GM18873 (cell line): ENCODE data around the gene CALM1.

ENCODE experiments used
- ATAC-seq: cut with Tn5 transposase; IDR thresholded peaks from one replicate; pipeline ENCODE4 v1.9.1; 2021; ENCODE audit warnings: mild to moderate bottlenecking, moderate library complexity, moderate number of reproducible peaks; ENCODE audit not compliant: unreplicated experiment, low FRiP score

CALM1 gene

GRCh38 chr14:90440021-90440451, 43.2 kb downstream of the CALM1 start:
- no peak for ATAC-seq

GRCh38 chr14:90440592-90440991, 43.8 kb downstream of the CALM1 start:
- no peak for ATAC-seq

GRCh38 chr14:90442388-90442787, 45.6 kb downstream of the CALM1 start:
- no peak for ATAC-seq

DNA sequence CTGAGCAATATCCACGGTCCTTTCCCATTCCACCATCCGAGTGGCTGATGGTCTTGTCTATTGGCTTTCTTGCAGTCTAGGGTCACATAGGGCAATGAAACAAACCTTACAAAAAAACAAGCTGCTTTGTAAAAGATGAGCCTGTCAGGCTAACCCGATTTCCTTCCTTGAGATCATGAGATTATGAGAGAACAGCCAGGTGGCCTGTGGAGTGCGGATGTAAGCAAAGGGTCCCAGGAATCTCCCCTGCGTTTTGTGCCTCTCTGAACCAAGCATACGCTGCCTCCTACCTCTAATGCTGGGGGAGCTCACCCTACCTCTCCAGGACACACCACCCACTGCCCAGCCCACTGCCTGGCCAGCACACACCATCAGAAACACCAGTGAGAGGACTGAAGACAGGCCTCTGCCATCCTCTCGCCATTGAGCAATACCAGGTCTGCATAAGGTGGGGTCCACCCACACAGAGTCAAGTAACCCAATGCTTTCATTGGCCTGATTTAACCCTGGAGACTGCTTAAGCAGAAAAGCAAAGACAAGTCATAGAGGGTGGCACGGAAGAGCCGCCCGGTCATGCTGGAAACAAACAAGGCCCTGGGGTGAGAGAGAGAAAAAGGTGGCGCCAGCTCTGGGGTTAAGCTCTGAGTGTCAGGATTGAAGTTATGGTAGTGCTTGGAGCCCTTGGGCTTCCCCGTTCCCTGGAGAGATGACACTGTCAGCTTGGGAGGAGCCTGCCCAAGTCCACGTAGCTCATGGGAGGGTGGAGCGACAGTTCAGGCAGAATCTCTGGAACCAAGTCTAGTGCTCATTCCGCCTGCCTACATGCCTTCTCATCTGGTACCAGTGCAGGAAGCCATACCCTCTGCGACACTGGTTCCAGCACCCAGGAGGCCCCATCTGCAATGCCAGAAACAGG, 46.6 kb downstream of the CALM1 start:
- ATAC-seq = no peak

DNA sequence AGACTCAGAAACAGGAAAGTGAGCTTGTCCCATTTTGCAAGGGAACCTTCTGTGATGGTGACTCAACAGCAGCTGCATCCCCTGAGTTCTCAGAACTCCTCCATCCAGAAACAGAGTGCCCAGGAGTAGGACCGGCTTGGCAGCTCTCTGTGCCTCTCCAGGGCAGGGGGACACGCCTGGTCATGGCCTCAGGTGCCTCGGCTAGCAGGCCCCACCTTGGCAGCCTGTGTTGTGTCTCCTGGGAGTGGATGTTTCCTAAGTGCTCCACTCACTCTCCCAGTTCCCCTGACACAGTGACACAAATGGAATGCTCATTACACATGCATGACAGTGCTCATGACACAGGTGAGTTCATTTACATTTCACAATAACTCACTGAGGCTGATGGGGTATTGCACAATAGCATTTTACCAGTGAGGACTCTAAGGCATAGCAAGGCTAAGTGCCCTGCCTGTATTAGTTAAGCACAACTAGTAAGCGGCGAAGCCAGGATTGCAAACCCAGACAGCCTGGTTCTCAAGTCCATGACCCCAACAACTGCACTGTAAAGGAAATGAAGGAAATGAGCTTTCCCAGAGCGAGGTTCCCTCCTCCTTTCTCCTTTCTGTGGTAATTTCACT, 47.4 kb downstream of the CALM1 start:
- ATAC-seq = no peak

DNA sequence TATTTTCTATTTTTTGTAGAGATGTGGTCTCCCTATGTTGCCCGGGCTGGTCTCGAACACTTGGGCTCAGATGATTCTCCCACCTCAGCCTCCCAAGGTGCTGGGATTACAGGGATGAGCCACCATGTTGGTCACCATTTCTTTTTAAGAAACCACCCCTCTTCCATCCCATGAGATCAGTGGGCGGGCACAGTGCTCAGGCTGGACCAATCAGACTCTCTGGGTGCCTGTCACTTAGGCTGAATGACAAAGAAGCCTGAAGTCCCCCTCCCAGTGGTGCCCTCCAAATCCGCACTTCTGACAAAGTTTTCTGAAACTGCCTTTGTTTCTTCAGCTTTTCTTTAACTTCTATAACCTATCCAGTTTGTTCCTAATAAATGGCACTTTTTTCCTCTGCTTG, 48.2 kb downstream of the CALM1 start:
- no peak for ATAC-seq

GRCh38 chr14:90446405-90446804, 49.6 kb downstream of the CALM1 start:
- no peak for ATAC-seq

- ATAC-seq = no peak
These were observed 51.1 kb downstream of the CALM1 start for GRCh38 chr14:90447720-90448497.

GRCh38 chr14:90449411-90449810, 52.6 kb downstream of the CALM1 start:
- ATAC-seq = no peak

- ATAC-seq = no peak
These were observed 53.3 kb downstream of the CALM1 start for GRCh38 chr14:90450151-90450550.

DNA sequence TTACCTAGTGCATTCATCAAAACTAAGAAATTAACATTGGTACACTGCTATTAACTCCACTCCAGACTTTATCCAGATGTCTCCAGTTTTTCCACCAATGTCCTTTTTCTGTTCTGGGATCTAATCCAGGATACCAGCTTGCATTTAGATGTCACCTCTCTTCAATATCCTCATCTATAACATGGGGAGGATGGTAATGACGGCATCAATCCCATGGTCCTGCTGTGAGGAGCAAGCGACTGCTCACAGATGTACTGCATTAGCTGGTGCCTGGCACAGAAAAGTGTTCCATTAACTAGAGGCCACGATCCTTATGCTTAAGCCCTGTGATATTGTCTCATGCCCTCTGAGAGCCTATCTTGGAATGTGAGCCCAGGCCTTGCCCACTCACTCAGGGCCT, 53.8 kb downstream of the CALM1 start:
- no peak for ATAC-seq

GRCh38 chr14:90451443-90451842, 54.6 kb downstream of the CALM1 start:
- ATAC-seq = no peak

- no peak for ATAC-seq
These were observed 55.1 kb downstream of the CALM1 start for GRCh38 chr14:90451961-90452360.

- no peak for ATAC-seq
These were observed 55.5 kb downstream of the CALM1 start for GRCh38 chr14:90452366-90452765.

GRCh38 chr14:90453401-90453951, 56.6 kb downstream of the CALM1 start:
- ATAC-seq = no peak

DNA sequence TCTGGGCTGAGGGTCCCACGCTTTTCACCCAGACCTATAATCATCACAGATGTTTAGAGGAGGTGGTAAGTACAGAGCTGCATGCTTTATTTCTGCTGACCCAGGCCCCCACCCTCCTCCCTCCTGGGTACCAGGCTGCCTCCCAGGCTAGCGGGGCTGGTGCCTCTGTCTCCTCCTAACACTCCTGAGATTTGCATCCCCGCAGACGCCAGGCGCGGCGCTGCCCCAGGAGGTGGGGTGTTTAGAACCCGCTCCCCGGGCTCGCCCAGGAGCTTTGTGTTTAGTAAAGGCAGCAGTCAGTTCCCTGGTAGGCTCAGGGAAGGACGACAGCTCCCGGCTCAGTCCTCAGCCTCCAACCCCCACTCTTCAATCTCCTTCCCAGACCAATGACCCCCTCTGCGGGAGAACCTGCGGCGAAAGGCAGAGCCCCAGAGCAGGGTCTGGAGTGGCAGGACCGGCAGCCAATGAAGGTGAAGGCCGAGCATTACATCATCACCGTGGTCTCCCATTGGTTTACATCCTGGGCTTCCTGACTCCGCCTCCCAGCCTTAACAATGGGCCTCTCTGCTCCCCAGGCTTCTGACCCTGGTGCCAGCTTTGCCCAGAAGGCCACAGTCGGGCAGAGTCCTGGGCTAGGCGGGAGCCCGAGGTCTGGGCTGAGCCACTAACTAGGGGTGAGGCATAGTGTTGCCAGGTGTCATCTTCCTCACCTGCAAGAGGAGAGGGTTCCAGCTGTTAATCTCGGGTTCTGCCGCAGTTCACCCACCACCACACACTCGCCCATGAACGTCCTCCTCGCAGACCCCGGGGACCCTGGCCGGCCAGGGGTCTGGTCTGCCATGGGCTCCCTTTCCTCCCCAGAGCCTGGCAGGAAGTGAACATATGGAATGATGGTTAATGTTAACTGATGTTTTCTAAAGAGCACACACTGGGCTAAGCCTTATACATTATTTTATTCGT, 57.5 kb downstream of the CALM1 start:
- no peak for ATAC-seq

GRCh38 chr14:90455100-90455571, 58.3 kb downstream of the CALM1 start:
- no peak for ATAC-seq

DNA sequence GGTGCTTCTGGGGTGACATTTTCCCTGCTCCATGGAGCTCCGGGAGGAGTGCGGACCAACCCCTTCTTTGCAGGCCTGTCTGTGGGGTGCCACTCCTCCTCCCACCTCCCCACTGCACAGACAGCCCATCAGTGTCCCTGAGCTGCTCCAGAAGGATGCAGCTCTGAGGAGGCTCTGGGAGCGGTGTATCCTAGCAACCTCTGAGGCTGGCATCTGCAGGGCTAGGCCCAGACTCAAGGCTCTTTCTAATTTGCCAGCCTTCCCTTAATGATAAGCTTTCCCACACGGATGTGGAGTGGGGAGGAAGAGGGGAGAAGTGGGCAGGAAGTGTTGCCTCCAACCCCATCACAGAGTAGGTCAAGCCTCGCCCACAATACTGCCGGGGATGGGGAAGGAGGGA, 59.7 kb downstream of the CALM1 start:
- ATAC-seq = no peak

DNA sequence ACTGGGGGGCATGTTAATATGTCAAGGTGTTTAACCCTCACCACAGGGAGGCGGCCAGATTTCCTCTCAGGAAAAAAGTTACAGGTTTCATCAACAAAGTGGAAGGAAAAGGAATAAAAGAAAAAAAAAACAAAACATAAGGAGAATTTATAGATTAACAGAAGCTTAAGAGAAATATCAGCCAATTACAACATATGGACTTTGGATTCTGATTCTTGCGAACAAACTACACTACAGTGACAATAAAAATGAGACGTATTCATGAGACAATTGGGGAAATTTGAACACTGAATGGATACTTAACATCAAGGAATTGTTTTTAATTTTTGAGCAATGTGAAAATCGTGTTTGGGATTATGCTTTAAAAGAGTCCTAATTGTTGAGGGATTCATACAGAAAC, 60.4 kb downstream of the CALM1 start:
- no peak for ATAC-seq
